GM23248 (cell line): ENCODE measurements around the gene EHBP1.

Experiments used
- EZH2 ChIP-seq: fragments of 200-600 bp; sonication (generic); IDR thresholded peaks from 2 replicates; pipeline ENCODE4 v1.6.1; 2018; ENCODE audit warnings: antibody characterized with exemption, mild to moderate bottlenecking; ENCODE audit not compliant: insufficient read depth, poor library complexity, severe bottlenecking
- EZH2phosphoT487 ChIP-seq: fragments of 200-600 bp; sonication (generic); IDR thresholded peaks from 2 replicates; pipeline ENCODE4 v1.6.1; 2018; ENCODE audit warnings: antibody characterized with exemption, moderate library complexity, mild to moderate bottlenecking, low read depth; ENCODE audit not compliant: insufficient read depth

- no peak for TF ChIP-seq EZH2
- no peak for TF ChIP-seq EZH2phosphoT487
These were observed 347.8 kb downstream of the EHBP1 start for GRCh38 chr2:63053081-63053888.
